Smooth muscle cell (in vitro differentiated cells): Measurements from ENCODE around the gene TAS2R16. TPM values are rescaled to one million over a fixed set of nuclear protein-coding genes. Genes with fewer than 3 reads are reported as not detected.

Experiments
- DNase-seq: peaks from one replicate; lab custom pipeline; 2025; ENCODE audit not compliant: unreplicated experiment; lab: John Stamatoyannopoulos, UW
- H2AFZ ChIP-seq: fragments of 200-600 bp; sonication (generic); 2 replicates; pipeline ENCODE4 v1.6.0; 2016; ENCODE audit warnings: antibody characterized with exemption, low read depth, mild to moderate bottlenecking
- H3F3A ChIP-seq: fragments of 200-600 bp; sonication (generic); 2 replicates; pipeline ENCODE4 v1.6.0; 2017; ENCODE audit warnings: antibody characterized with exemption, low read depth
- H3K27ac ChIP-seq: fragments of 200-600 bp; sonication (generic); 2 replicates; pipeline ENCODE4 v1.5.1; 2016; ENCODE audit warnings: low read depth, mild to moderate bottlenecking
- H3K27me3 ChIP-seq: fragments of 200-600 bp; sonication (generic); 2 replicates; pipeline ENCODE4 v1.6.1; 2016; ENCODE audit warnings: low read depth, mild to moderate bottlenecking
- H3K36me3 ChIP-seq: fragments of 200-600 bp; sonication (generic); 2 replicates; pipeline ENCODE4 v1.5.1; 2016; ENCODE audit warnings: low read depth
- H3K4me1 ChIP-seq: fragments of 200-600 bp; sonication (generic); 2 replicates; pipeline ENCODE4 v1.5.1; 2016; ENCODE audit warnings: low read depth
- H3K4me2 ChIP-seq: fragments of 200-600 bp; sonication (generic); 2 replicates; pipeline ENCODE4 v1.6.0; 2016; ENCODE audit warnings: mild to moderate bottlenecking
- H3K4me3 ChIP-seq: fragments of 200-600 bp; sonication (generic); 2 replicates; pipeline ENCODE4 v1.5.1; 2016; ENCODE audit warnings: mild to moderate bottlenecking
- H3K79me2 ChIP-seq: fragments of 200-600 bp; sonication (generic); 2 replicates; pipeline ENCODE4 v1.6.0; 2016; ENCODE audit warnings: low read depth, mild to moderate bottlenecking
- H3K9ac ChIP-seq: fragments of 200-600 bp; sonication (generic); 2 replicates; pipeline ENCODE4 v1.6.0; 2016; ENCODE audit warnings: low read depth
- H3K9me3 ChIP-seq: fragments of 200-600 bp; sonication (generic); replicated peaks from 2 replicates; pipeline ENCODE4 v1.5.1; 2016; ENCODE audit warnings: low read depth
- H4K20me1 ChIP-seq: fragments of 200-600 bp; sonication (generic); 2 replicates; pipeline ENCODE4 v1.6.0; 2016; ENCODE audit warnings: low read depth
- CTCF ChIP-seq: fragments of 200-600 bp; sonication (generic); IDR thresholded peaks from 2 replicates; pipeline ENCODE4 v1.5.1; 2017; ENCODE audit warnings: borderline replicate concordance, mild to moderate bottlenecking, antibody characterized with exemption; ENCODE audit not compliant: insufficient read depth, poor library complexity, severe bottlenecking
- WGBS: methylation state at CpG from one replicate; pipeline ENCODE4 v1.1.7; 2016; ENCODE audit warnings: low lambda C conversion rate; 5-methylcytosine and 5-hydroxymethylcytosine counted together
- polyA plus RNA-seq: library from polyadenylated mRNA; unstranded; fragments of >200 nt; fragmentation: Nextera tagmentation; extraction: Ambion mirVana; gene quantifications from 2 replicates; pipeline ENCODE4 v1.2.1, GENCODE V29; 2016
- total RNA-seq: library from RNA; depleted of rRNA; stranded (reverse); fragments of >200 nt; gene quantifications from 2 replicates; pipeline ENCODE4 v1.2.3, GENCODE V29; 2014

The TAS2R16 gene, protein sequence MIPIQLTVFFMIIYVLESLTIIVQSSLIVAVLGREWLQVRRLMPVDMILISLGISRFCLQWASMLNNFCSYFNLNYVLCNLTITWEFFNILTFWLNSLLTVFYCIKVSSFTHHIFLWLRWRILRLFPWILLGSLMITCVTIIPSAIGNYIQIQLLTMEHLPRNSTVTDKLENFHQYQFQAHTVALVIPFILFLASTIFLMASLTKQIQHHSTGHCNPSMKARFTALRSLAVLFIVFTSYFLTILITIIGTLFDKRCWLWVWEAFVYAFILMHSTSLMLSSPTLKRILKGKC
- not detected in 2 replicates for total RNA-seq
- not detected in 2 replicates for polyA plus RNA-seq

GRCh38 chr7:122995600-122995999, at the start of gene TAS2R16:
Gene TAS2R16, minus strand, starts transcription at chr7:122995700. Its CDS starts 66 bp downstream, at chr7:122995634.
- Histone ChIP-seq H3K36me3 (no peaks in the 10 kb centered on the region), H3K27me3 (no peaks in the 10 kb centered on the region), H4K20me1 (no peaks in the 10 kb centered on the region), H3K27ac (no peak within 1 kb of the TSS), H3K9me3 (no peaks in the 10 kb centered on the region), H3K4me2 (no peak within 1 kb of the TSS), H3K4me3 (no peak within 1 kb of the TSS), H3K4me1 (no peaks in the 10 kb centered on the region), H3K79me2 (no peaks in the 10 kb centered on the region), H3K9ac (no peak within 1 kb of the TSS), H2AFZ (no peak within 1 kb of the TSS), H3F3A (no peaks in the 10 kb centered on the region)
- TF ChIP-seq CTCF, result no peak
- no peak for DNase-seq

DNA sequence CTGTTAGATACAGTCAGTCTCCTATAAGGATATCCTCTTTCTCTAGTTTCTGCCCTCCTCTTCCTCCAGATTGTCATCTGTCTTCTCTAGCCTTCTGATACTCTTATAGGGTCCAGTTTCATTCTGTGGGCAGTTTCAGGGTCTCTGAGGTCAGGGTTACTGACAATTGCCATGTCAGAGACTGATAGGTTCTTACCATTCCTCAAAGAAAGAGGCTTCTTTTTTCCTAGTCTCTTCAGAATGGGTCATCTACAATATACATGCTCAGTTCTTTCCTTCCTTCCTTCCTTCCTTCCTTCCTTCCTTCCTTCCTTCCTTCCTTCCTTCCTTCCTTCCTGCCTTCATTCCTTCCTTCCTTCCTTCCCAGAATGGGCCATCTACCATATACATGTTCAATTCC, 48.1 kb upstream of the TAS2R16 start:
- no peak overlapping the region for H3K9ac ChIP-seq

GRCh38 chr7:123041101-123041500, 45.6 kb upstream of the TAS2R16 start:
- 93% methylated on average over 1 of the region's 1 CpG for WGBS

More for the DNA sequence above, 48.1 kb upstream of the TAS2R16 start:
- no peaks in the 10 kb centered on the region for H3K27me3 ChIP-seq
- no peaks in the 10 kb centered on the region for H3F3A ChIP-seq
- H3K4me3 ChIP-seq, result no peak overlapping the region
- H3K36me3 ChIP-seq, result peaks cover 6% of the 10 kb centered on the region
- no peak overlapping the region for H3K27ac ChIP-seq
- TF ChIP-seq CTCF, result no peak
- H3K4me2 ChIP-seq, result no peak overlapping the region
- DNase-seq, result no peak
- H3K79me2 ChIP-seq, result no peaks in the 10 kb centered on the region
- H2AFZ ChIP-seq, result no peak overlapping the region
- no peaks in the 10 kb centered on the region for H3K4me1 ChIP-seq
- H4K20me1 ChIP-seq, result no peaks in the 10 kb centered on the region
- no peaks in the 10 kb centered on the region for H3K9me3 ChIP-seq

More at GRCh38 chr7:123041101-123041500, 45.6 kb upstream of the TAS2R16 start:
- H3F3A ChIP-seq, result no peaks in the 10 kb centered on the region
- no peaks in the 10 kb centered on the region for H4K20me1 ChIP-seq
- no peak for TF ChIP-seq CTCF
- no peak overlapping the region for H2AFZ ChIP-seq
- no peaks in the 10 kb centered on the region for H3K79me2 ChIP-seq
- H3K27ac ChIP-seq, result no peak overlapping the region
- H3K9ac ChIP-seq, result no peak overlapping the region
- H3K27me3 ChIP-seq, result no peaks in the 10 kb centered on the region
- no peaks in the 10 kb centered on the region for H3K4me1 ChIP-seq
- no peak for DNase-seq
- H3K4me3 ChIP-seq, result no peak overlapping the region
- H3K9me3 ChIP-seq, result no peaks in the 10 kb centered on the region
- no peak overlapping the region for H3K4me2 ChIP-seq
- no peaks in the 10 kb centered on the region for H3K36me3 ChIP-seq
